HEK293 (cell line): ENCODE measurements around the gene YIPF1.
"Not testable (repeated sequence)": the region's sequence is repeated elsewhere in the genome, so short reads cannot be mapped to it uniquely, and the experiment has no call there.

Source experiments
- CTCF ChIA-PET: fragments of 350-600 bp; formaldehyde crosslinking; extraction: SDS; loops from one replicate; lab custom pipeline; 2021; ENCODE audit warnings: antibody characterized with exemption; lab: Yijun Ruan, JAX
- POLR2A ChIA-PET: fragments of 300-600 bp; formaldehyde crosslinking; extraction: SDS; loops from one replicate; lab custom pipeline; 2020; ENCODE audit warnings: antibody characterized with exemption, inconsistent platforms; lab: Yijun Ruan, JAX
- H3K27ac ChIP-seq: fragments of 200-500 bp; sonication (Bioruptor generic); 2 replicates; pipeline ENCODE4 v1.5.1; 2014; ENCODE audit warnings: low read depth, low read length, control low read depth, inconsistent platforms; ENCODE audit errors: extremely low read depth
- H3K36me3 ChIP-seq, 2 experiments: fragments of 200-500 bp in 1 of 2; sonication (Bioruptor generic) in 1 of 2; 1 replicate in 1 of 2; 2 replicates in 1 of 2; pipeline ENCODE4 v1.5.1; 2014 to 2017; ENCODE audit warnings: inconsistent platforms in 2 of 2, low read length in 2 of 2; ENCODE audit not compliant: control insufficient read depth in 2 of 2, insufficient read depth in 1 of 2
- H3K4me1 ChIP-seq: fragments of 200-500 bp; sonication (Bioruptor generic); 2 replicates; pipeline ENCODE4 v1.5.1; 2014; ENCODE audit warnings: mild to moderate bottlenecking, low read length, inconsistent platforms; ENCODE audit not compliant: control insufficient read depth, insufficient read depth
- H3K4me3 ChIP-seq: 2 replicates; pipeline ENCODE4 v1.5.1; 2011; ENCODE audit warnings: low read depth, mild to moderate bottlenecking, control low read depth, low read length, moderate library complexity
- H3K9me3 ChIP-seq: fragments of 200-500 bp; sonication (Bioruptor generic); 2 replicates; pipeline ENCODE4 v1.5.1; 2014; ENCODE audit warnings: low read depth, low read length, inconsistent platforms; ENCODE audit not compliant: control insufficient read depth, insufficient read depth
- KLF7 ChIP-seq: fragments of 450-650 bp; formaldehyde crosslinking; IDR thresholded peaks from 2 replicates; pipeline ENCODE4 v1.5.1; 2016; ENCODE audit warnings: missing biosample characterization, missing genetic modification characterization, borderline replicate concordance
- KLF9 ChIP-seq: fragments of 450-650 bp; formaldehyde crosslinking; IDR thresholded peaks from 2 replicates; pipeline ENCODE4 v1.5.1; 2016; ENCODE audit warnings: missing biosample characterization, missing genetic modification characterization, low read depth
- PRDM4 ChIP-seq: fragments of 450-650 bp; formaldehyde crosslinking; IDR thresholded peaks from 2 replicates; pipeline ENCODE4 v1.5.1; 2017; ENCODE audit warnings: missing biosample characterization, missing genetic modification characterization
- SCRT2 ChIP-seq: fragments of 450-650 bp; formaldehyde crosslinking; IDR thresholded peaks from 2 replicates; pipeline ENCODE4 v1.5.1; 2016; ENCODE audit warnings: missing biosample characterization, missing genetic modification characterization
- ZNF121 ChIP-seq: fragments of 450-650 bp; formaldehyde crosslinking; IDR thresholded peaks from 2 replicates; pipeline ENCODE4 v1.5.1; 2016; ENCODE audit warnings: missing biosample characterization, missing genetic modification characterization
- ZNF133 ChIP-seq: fragments of 450-650 bp; formaldehyde crosslinking; IDR thresholded peaks from 2 replicates; pipeline ENCODE4 v1.5.1; 2016; ENCODE audit warnings: missing biosample characterization, missing genetic modification characterization
- ZNF558 ChIP-seq: fragments of 450-650 bp; formaldehyde crosslinking; IDR thresholded peaks from 2 replicates; pipeline ENCODE4 v1.5.1; 2016; ENCODE audit warnings: missing biosample characterization, missing genetic modification characterization
- ZNF626 ChIP-seq: fragments of 450-650 bp; sonication (Bioruptor Pico); formaldehyde crosslinking; IDR thresholded peaks from 2 replicates; pipeline ENCODE4 v1.5.1; 2018; ENCODE audit warnings: missing biosample characterization, missing genetic modification characterization, inconsistent platforms

YIPF1 gene

GRCh38 chr1:53816584-53816983 lies 73.0 kb downstream of the YIPF1 start:
- H3K9me3 ChIP-seq, CTCF ChIA-PET, H3K4me1 ChIP-seq, H3K27ac ChIP-seq, H3K4me3 ChIP-seq: not testable (repeated sequence)
- POLR2A ChIA-PET: interaction anchor here (0.6 kb wide), 1 partner anchor 355 kb away, joined by 5 read pairs; no protein-coding TSS in a partner anchor
- TF ChIP-seq ZNF558: peak; percentile 92
- peaks cover 30 to 71% of the 10 kb centered on the region in 2 experiments for H3K36me3 ChIP-seq

- CTCF ChIA-PET, H3K4me3 ChIP-seq, H3K4me1 ChIP-seq, H3K27ac ChIP-seq, POLR2A ChIA-PET, H3K9me3 ChIP-seq: not testable (repeated sequence)
- H3K36me3 ChIP-seq: peaks cover 28 to 75% of the 10 kb centered on the region in 2 experiments
Observed at GRCh38 chr1:53815484-53815883, 74.1 kb downstream of the YIPF1 start.

- Histone ChIP-seq H3K27ac (no peak overlapping the region), H3K4me1 (no peaks in the 10 kb centered on the region), H3K9me3 (no peaks in the 10 kb centered on the region), H3K36me3 (peaks cover 22 to 65% of the 10 kb centered on the region in 2 experiments), H3K4me3 (no peak overlapping the region)
- CTCF ChIA-PET: interaction anchor here (0.5 to 1.7 kb wide), 10 partner anchors 8 to 889 kb away, joined by 3 to 8 read pairs (median 4); no protein-coding TSS in a partner anchor
- POLR2A ChIA-PET: no interaction called here
- TF ChIP-seq SCRT2 (tag by site-specific recombination): 0 out of 2 replicates have a peak, but pooled peaks have one; percentile 1
- TF ChIP-seq KLF9 (tag by site-specific recombination): 0 out of 2 replicates have a peak, but pooled peaks have one; percentile 13
- no peak for TF ChIP-seq ZNF133 (tag by site-specific recombination)
Observed at GRCh38 chr1:53811414-53811851, 78.2 kb downstream of the YIPF1 start.

- ChIA-PET POLR2A (interaction anchor here (0.6 kb wide), 1 partner anchor 325 kb away, joined by 3 read pairs; no protein-coding TSS in a partner anchor), CTCF (interaction anchor here (0.6 to 1.4 kb wide), 4 partner anchors 11 to 834 kb away, joined by 3 to 7 read pairs (median 4); no protein-coding TSS in a partner anchor)
- no peak overlapping the region for H3K27ac ChIP-seq
- no peaks in the 10 kb centered on the region for H3K4me1 ChIP-seq
- H3K36me3 ChIP-seq: peaks cover 31 to 62% of the 10 kb centered on the region in 2 experiments
- no peak overlapping the region for H3K4me3 ChIP-seq
- no peaks in the 10 kb centered on the region for H3K9me3 ChIP-seq
- TF ChIP-seq PRDM4: no peak
- peak; percentile 88 for TF ChIP-seq ZNF121
Observed at GRCh38 chr1:53810497-53810896, 79.1 kb downstream of the YIPF1 start.

GRCh38 chr1:53810007-53810406 lies 79.6 kb downstream of the YIPF1 start:
- no peak for TF ChIP-seq KLF7 (tag by site-specific recombination)
- TF ChIP-seq ZNF626 (tag by site-specific recombination): no peak
- H3K9me3 ChIP-seq: no peaks in the 10 kb centered on the region
- H3K36me3 ChIP-seq: peaks cover 36 to 62% of the 10 kb centered on the region in 2 experiments
- H3K4me1 ChIP-seq: no peaks in the 10 kb centered on the region
- POLR2A ChIA-PET: interaction anchor here (0.6 to 1.0 kb wide), 2 partner anchors 28 to 324 kb away, joined by 3 read pairs; partner anchors contain the start of gene NDC1
- CTCF ChIA-PET: interaction anchor here (0.6 to 1.4 kb wide), 3 partner anchors 10 to 834 kb away, joined by 3 to 4 read pairs (median 3); no protein-coding TSS in a partner anchor
- H3K4me3 ChIP-seq: no peak overlapping the region
- no peak overlapping the region for H3K27ac ChIP-seq
